ENCODE data around the gene CDK14.
"Not testable (repeated sequence)": the region's sequence is repeated elsewhere in the genome, so short reads cannot be mapped to it uniquely, and the experiment has no call there.

Gene CDK14

DNA sequence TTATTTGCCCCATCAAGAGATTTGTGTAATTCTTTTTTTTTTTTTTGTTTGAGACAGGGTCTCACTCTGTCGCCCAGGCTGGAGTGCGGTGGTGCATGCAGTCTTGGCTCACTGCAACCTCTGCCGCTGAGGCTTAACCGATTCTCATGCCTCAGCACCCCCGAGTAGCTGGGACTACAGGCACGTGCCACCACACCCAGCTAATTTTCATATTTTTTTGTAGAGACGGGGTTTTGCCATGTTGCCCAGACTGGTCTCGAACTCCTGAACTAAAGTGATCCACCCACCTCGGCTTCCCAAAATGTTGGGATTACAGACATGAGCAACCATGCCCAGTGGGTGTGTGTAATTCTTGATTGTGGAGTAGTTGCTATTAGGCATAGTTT lies 161.4 kb downstream of the CDK14 start:
- DNase-seq (ENCODE audit: low read depth) = not testable (repeated sequence)

DNA sequence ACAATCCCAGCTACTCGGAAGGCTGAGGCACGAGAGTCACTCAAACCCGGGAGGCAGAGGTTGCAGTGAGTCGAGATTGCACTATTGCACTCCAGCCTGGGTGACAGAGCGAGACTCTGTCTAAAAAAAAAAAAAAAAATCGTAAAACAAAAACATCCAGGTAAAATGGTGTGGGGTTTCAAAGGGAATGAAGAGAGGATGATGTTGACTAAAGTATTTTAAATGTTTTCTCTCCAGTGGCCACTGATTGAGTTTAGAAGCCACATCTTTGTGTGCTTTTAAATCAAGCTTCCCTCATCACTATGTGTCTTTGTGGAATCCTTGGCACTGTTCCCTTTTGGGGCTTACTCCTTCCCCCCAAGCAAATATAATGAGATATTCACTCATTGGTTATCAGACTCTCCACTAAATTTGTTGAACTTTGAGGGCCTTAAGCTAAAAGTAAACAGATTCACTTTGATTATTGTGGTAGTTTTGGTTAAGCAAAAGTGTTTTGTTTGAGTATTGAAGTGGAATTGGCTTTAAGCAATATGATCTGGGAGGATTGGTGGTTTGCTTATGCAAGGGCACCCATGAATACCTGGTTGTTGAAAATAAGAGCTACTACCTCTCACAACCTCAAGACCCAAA lies 162.9 kb downstream of the CDK14 start:
- DNase-seq (ENCODE audit: low read depth) = no peak

DNA sequence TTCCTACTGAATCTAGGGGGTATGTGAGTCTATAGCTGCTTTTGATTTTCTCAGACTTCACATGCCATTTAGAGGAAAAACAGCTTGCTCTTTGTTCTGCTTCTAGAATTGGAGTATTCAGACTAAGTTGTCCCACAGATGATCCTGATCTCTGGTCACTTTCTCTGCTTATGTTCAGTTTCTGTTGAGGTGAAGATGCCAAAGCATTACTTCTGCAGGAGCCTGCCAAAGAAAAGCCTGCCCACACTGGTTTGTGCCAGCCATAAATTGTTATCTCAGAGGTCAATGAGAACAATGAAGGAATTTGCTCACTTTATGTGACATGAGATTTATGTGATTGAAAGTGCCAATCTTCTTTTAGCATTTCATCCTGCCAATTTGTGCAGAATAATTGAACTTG lies 163.6 kb downstream of the CDK14 start:
- DNase-seq (ENCODE audit: low read depth) = no peak

DNA sequence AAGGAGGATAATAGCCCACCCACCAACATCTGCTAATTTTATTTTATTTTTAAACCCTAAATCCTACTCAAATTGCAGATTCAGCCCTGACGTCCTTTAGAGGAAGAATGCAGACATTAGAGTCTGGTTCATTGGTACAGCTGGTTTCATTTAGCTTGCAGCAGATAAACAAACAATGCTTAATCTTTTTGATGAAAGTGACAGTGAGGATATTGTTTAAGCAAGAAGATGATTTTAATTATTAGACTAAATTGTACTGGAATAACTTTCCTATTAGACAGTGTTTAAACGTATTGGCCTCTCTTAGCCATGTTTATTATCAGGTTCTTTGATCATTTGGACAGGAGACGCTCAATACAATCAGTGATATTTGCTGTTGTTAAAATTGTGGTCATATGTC lies 164.8 kb downstream of the CDK14 start:
- DNase-seq (ENCODE audit: low read depth) = no peak

DNA sequence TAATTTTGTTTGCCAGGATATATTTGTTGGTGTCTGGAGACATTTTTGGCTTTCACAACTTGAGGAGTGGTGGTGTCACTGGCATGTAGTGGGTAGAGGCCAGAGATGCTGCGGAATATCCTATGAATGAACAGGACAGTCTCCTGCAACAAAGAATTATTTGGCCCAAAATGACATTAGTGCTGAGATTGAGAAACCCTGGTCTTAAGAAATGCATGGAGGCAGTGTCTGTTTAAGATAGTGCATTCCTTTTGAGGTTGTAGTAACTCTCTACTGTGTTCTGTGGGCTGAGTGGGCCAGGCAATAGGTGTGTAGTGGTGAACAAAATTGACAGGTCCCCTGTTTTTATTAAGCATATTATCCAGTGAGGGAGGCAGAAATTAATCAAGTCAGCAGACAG lies 165.5 kb downstream of the CDK14 start:
- no peak for DNase-seq (ENCODE audit: low read depth)

DNA sequence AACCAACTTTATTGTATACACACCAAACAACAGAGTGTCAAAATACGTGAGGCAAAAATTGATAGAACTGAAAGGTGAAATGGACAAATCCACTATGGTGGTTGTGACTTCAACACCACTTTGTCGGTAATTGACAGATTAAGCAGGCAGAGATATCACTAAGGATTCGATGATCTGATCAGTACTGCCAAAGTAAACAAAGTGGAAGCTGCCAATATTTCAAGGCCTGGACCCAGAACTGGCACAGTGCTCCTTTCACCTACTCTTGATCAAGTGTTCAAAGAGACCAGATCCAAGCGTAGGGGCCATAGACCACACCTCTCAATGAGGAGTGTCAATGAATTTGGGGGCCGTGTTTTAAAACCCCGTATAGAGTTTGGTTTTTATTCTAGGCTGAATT lies 167.0 kb downstream of the CDK14 start:
- DNase-seq (ENCODE audit: low read depth) = no peak

DNA sequence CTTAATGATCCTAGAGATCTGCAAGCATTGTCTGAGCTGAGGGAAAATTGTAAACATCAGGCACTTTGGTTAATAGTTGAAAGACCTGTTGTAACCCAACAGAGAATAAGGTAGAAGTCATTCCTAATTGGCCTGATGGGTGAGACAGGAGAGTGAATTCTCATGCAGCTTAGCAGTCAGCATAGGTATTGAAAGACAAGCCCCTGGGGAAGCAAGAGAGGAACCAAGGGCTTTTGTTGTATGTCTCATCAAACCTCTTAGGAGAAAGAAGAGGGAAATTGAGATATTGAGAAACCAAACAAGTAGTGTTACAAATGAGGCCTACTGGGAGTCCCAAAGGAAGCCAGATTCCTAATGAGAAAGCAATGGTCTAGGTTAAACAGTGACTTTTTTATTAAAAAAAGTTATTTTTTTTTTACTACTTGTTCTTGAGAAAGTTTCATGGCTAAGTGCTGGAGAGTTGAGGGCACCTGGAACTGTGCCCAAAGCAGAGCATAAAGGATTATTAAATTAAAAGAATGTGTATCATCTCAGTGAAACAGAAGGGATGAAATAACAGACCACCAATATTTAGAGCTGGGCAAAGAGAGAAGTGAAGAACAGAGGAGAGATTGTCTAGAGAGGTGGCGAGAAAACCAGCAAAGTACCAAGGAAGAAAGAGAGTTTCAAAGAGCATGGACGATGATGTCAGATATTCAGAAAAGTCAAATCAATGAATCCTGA lies 168.9 kb downstream of the CDK14 start:
- no peak for DNase-seq (ENCODE audit: low read depth)

DNA sequence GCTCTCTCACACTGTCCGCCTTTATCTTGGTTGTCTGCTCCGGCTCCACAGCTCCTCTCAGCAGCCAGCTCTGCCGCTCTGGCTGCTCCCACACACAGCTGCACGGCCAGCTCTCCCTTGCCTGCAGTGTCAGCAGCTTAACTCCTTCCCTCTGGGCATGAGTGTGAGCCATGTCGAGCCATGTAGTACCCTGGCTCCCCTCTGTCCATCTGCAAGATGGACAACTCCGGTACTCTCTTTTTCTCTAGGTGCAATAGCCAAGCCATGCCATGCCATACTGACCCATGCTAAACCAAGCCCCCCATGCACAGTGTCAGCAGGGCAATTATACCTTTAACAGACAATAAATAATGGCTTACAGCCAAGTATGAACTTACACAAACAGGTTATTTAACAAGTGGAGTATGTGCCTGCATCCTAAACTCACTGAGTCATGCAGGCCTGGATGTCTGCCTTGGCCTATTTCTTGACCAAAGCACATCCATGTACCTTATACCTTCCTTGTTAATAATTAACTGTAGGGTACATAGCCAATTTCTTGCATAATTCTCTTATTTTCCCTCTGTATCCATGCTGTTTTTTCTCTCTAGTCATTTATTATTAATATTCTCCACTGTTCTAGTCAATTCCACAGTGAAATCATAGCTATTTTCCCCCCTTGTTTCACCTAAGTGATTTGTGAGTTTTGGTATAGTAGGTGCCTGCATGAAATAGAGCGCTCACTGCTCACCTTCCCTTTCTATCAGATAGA lies 170.9 kb downstream of the CDK14 start:
- DNase-seq (ENCODE audit: low read depth) = no peak

DNA sequence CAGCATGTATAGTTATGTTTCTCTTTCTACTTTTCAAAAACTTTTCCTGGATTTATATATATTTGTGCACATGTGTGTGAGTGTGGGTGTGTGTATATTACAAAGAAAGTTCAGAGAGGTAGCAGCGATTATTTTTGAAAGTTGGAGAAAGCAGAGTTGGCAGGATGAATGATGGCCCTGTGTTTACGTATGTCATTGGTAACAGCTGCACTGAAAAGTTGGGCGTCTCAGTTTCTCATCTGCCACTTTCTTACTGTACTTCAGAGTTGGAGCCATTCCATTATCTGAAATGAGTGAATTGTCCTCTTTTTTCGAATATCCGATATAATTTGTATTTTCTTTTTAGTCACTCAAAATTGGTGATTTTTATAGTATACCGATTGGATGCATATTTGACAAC lies 172.2 kb downstream of the CDK14 start:
- DNase-seq (ENCODE audit: low read depth) = no peak

DNA sequence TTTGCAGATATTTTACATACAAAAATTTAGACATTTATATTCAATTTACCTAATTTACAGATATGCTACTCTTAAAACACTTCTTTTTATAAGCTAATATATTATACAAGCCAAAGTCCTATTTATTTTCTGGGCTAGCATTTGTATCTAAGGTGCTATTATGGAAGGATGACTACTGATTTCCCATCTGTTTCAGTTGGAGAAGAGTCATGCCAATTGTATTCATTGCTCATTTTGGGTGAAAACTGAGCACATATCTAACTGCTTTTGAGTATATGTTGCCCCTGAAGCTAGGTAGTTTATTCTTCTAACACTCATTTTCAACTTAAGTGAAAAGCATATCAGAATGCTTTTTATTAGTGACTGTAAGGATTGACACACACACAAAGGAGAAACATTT lies 172.9 kb downstream of the CDK14 start:
- no peak for DNase-seq (ENCODE audit: low read depth)

DNA sequence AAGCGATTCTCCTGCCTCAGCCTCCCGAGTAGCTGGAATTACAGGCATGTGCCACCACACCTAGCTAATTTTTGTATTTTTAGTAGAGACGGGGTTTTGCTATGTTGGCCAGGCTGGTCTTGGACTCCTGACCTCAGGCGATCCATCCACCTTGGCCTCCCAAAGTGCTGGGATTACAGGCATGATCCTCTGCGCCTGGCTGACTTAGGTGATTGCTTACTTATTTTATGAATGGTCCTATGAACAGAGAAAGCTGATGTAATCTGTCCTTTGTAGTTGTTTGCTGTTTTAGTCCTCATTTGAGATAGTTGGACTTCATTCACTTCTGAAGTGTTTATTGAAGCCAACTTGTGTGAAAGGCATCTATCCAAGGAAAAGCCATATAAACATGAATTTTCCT lies 173.4 kb downstream of the CDK14 start:
- DNase-seq (ENCODE audit: low read depth) = not testable (repeated sequence)

DNA sequence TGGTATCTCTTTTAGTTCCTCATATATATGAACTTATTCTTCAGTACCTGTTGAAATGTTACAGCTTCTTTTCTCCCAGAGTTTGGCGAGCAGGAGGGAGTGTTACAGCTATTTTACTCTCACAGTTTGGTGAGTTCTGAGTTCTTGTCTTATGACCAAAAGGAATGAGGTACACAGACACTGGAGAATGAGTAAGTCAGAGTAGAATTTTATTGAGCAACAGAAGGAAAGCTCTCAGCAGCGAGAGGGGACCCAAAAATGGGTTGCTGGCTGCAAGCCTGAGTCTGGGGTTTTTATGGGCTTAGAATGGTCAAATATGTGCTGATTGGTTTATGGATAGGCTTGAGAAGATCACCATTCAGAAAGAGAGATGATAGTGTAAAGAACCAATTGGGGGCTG lies 175.2 kb downstream of the CDK14 start:
- DNase-seq (ENCODE audit: low read depth) = no peak

DNA sequence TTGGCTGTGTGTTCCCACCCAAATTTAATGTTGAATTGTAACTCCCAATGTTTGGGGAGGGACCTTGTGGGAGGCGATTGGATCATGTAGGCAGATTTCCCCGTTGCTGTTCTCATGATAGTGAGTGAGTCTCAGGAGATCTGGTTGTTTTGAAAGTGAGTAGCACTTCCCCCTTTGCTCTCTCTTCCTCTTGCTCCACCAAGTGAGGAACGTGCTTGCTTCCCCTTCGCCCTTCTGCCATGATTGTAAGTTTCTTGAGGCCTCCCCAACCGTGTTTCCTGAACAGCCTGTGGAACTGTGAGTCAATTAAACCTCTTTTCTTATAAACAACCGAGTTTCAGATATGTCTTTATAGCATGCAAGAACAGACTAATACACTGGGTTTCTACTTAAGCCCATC lies 176.3 kb downstream of the CDK14 start:
- no peak for DNase-seq (ENCODE audit: low read depth)

DNA sequence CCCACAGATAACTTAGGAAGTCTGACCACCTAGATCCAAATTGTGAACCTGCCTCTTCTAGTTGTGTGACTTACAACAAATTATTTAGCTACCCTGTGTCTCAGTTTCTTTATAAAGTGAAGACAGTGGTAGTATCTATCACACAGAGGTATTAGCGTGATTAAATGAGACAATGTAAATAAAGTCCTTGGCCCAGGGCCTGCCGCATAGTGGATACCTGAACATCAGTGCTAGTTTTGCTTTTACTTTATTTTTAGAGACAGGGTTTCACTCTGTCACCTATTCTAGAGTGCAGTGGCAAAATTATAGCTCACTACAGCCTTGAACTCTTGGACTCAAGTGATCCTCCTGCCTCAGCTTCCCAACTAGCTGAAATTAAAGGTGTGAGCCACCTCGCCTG lies 177.1 kb downstream of the CDK14 start:
- DNase-seq (ENCODE audit: low read depth) = no peak

DNA sequence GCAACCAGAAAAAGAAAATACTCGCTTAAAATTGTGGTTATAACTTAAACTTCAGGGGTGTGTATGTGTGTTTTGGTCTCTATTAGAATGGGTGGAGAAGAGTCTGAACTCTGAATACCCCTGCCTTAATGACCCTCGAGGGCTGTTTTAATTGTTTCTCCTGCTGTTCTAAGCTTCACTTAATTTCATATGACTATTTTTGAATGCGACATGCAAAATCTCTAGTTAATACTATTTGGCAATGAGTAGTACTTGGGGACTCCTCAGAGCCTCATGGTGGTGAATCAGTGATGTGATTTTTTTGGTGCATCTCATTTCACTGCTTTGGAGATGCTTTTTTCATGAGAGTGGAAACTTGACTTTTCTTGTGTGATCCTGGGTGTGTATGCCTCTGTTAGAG lies 178.6 kb downstream of the CDK14 start:
- DNase-seq (ENCODE audit: low read depth) = no peak

DNA sequence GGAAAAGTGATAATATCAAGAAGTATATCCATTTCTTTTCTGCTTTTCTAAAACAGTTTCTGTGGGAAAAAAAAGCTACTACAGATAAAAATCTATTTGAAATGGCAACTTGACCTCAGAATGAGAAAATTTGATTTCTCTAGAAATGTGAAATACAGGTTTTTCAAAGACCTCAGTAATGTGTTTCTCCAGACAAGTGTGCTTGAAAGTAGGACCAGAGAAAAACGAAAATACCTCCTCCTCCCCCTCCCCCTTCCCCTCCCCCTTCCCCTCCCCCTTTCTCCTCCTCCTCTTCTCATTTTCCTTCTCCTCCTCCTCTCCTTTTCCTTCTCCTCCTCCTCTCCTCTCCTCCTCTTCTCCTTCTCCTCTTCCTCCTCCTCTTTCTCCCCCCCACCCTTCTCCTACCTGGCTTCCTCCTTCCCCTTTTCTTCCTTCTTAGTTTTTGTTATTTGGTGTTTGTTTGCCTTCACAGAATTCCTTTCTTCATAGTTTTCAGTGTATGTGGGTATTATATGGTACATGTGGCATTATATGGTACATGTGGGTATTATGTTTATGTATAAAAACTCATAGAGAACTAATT lies 179.4 kb downstream of the CDK14 start:
- DNase-seq (ENCODE audit: low read depth) = no peak

DNA sequence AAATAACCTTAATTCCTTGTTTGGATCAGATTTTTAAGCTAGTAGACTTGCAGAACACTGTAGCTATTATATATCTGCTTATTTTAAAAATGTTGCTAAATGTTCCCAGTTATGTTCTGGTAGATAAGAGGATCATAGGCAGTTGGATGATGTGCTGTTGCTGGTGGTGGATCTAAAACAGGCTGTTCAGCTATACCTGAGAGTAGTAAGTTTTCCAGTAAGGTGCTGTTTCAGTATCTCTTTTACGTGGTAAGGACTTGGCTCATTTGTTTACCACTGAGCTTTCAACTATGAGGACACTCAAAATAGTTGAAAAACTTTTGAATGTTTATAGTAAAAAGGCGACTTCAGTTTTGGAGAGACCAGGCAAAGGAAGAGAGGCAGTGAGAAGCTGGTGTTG lies 180.9 kb downstream of the CDK14 start:
- no peak for DNase-seq (ENCODE audit: low read depth)

DNA sequence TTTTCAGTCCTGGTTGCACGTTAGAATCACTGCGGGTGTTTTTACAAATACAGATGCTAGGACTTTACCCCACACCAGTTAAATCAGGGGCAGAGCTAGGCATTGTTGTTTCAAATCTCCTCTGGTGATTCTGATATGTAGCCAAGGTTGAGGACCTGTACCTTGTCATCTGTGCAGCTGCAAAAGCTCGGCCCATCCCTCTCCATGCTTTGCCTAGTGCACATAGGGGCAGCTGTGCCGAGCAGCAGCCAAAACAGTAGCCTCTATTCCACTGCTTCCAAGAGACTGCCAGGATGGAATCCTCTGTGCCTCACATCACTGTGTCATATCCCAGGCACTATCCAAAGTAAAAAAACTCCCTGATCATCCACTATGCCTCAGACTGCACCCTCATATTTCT lies 181.3 kb downstream of the CDK14 start:
- DNase-seq (ENCODE audit: low read depth) = no peak

DNA sequence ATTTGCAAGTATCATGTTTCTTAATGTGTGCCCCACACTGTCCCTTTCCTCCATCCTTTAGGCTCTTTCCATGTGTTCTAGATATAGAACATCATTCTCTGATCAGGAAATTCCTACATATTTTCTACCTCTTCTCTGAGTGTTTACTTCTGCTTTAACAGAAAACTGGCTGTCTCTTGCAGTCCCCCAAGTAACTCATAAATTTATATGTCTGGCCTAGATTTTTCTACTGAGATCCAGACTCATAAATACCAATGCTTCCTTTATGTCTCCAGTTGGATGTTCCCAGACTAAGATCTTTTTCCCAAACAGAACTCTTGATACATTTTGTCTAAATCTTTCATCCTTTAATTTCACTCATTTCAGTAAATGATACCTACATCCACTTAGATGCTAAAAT lies 181.8 kb downstream of the CDK14 start:
- DNase-seq (ENCODE audit: low read depth) = no peak

DNA sequence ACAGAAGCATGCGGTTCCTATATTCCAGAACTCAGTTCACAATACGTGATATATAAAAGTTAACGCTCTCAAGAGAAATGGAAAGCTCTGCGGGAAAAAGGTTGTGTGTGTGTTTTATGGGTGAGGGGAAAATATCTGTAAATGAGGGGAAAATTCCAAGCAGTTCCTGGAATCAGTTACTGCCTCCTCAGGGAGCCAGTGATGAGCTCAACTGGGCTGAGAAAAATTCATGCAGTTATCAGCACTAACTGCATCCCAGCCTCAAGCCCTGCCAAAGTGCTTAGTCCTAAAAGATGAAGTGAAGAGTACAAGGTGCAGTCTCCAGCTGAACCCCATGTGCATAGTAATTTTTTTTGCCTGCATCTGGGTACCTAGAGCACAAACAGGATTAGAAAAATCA lies 191.9 kb downstream of the CDK14 start:
- DNase-seq (ENCODE audit: low read depth) = no peak

DNA sequence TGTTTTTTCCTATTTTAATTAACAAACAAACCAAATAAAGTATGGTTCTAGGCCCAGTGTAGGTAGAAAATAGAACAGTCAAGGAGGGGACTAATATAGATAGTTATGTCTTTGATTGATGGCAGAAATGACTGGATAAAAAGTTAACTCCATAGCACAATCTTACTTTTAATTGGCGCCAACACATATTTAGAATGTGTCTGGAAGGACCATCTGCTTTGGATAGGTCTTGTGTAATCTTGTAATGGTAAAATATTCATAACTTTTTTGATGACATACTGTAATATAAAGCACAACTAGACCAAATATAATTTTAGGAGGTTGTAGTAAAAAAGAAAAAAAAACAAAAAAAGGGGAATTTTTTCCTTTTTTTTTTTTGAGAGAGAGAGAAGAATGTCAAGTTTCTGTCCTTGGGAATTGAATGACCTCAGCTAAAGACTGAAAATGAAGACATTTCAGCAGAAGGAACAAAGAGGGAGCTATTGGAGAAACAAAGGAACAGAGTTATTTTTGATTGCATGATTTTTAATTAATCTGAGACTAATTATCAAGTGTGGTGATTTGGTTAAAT lies 193.7 kb downstream of the CDK14 start:
- DNase-seq (ENCODE audit: low read depth) = no peak

DNA sequence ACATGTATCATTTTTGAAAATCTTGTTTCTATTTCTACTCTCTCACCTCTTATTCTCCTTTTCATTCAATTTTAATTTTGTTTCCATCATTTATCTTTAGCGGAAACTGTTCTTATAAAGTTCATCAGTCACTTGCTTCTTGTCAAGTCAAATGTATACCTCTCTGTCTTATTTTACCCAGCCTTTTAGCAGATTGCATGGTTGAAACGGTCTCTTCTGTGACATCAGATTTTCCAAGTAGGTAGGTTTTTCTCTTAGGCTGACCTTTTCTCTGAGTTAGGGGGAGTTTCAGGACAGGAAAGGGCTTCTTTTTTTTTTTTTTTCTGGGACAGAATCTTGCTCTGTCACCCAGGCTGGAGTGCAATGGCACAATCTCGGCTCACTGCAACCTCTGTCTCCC lies 195.5 kb downstream of the CDK14 start:
- no peak for DNase-seq (ENCODE audit: low read depth)

DNA sequence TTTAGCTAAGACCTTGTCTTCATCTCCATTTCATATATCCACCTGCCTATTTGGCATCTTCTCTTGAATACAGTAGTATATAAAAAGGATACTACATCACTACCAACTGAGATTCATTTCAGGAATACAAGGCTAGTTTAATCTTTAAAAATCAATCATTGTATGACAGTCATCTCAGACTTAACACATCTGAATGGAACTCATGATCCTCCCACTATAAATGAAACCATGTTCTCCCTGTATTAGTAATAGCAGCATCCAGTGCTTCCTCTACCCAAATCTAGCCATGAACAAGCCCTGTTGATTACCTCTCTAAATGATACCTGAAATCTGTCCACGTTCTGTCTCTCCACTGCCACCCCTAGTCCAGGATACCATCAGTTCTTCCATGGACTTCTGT lies 196.2 kb downstream of the CDK14 start:
- no peak for DNase-seq (ENCODE audit: low read depth)
